Retinal pigment epithelial cell (primary cell): Measurements from ENCODE around the gene MOV10L1.

ENCODE experiments used
- DNase-seq: peaks from one replicate; pipeline ENCODE4 v3.0.0-alpha.2; 2010; ENCODE audit warnings: low read depth
- H3K4me3 ChIP-seq: 2 replicates; pipeline ENCODE4 v1.5.1; 2011; ENCODE audit warnings: mild to moderate bottlenecking, low read length, control low read depth, moderate library complexity
- CTCF ChIP-seq: conservative IDR thresholded peaks from 2 replicates; pipeline ENCODE4 v1.5.1; 2011; ENCODE audit warnings: low read depth, low read length, control low read depth, inconsistent platforms

Gene MOV10L1

GRCh38 chr22:50188356-50188755, 98.5 kb downstream of the MOV10L1 start:
- no peak for TF ChIP-seq CTCF
- no peak overlapping the region for H3K4me3 ChIP-seq
- DNase-seq, result no peak

- no peak for TF ChIP-seq CTCF
- H3K4me3 ChIP-seq, result no peak overlapping the region
- DNase-seq, result no peak
These were observed 99.5 kb downstream of the MOV10L1 start for GRCh38 chr22:50189184-50189848.

- no peak for TF ChIP-seq CTCF
- H3K4me3 ChIP-seq, result peak overlapping the region; percentile 46
- no peak for DNase-seq
These were observed 100.0 kb downstream of the MOV10L1 start for GRCh38 chr22:50189849-50190181.

- peak; percentile 56 for DNase-seq
- peak overlapping the region; percentile 46 for H3K4me3 ChIP-seq
- peak; percentile 31 for TF ChIP-seq CTCF
These were observed 100.6 kb downstream of the MOV10L1 start for GRCh38 chr22:50190182-50190940.

- DNase-seq, result no peak
- peak overlapping the region; percentile 46 for H3K4me3 ChIP-seq
- no peak for TF ChIP-seq CTCF
These were observed 101.3 kb downstream of the MOV10L1 start for GRCh38 chr22:50190941-50191741.

- DNase-seq, result no peak
- no peak overlapping the region for H3K4me3 ChIP-seq
- TF ChIP-seq CTCF, result no peak
These were observed 102.8 kb downstream of the MOV10L1 start for GRCh38 chr22:50192436-50193204.
